ENCODE data around the gene TLCD3A.

DNA sequence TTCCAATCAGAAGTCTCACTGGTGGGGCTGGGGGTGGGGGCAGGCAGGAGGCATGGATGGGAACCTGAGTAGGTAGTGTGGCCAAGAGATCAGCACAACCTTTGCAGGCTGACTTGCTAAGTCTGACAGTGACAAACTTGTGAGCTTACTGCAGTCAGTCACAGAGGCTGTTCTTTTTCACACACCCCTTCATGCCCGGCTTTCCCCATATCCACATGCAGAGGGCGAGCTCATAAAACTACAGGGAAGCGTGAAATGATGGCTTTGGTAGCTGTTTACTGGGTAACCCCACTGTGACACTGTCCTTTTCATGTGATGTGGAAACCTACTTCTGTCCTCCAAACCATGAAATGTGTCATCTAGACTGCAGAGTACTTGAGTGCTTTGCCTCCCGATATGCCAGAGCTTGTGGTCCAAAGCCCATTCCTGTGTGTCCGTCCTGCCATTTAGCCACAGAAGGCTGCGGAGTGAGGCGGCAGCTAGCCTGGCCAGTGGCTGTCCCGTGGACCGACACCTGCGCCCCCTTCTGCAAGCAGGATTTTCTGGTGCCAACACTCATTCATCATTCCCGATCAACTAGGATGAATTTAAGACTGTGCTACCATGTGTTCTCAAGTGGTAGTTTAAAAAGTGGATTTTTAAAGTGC is 9.9 kb downstream of the TLCD3A start:
- no peak for TF ChIP-seq CTCF (IDR thresholded peaks at IDR 0.05; ENCODE audit: low read depth, low read length)
- TF ChIP-seq EZH2phosphoT487 (IDR thresholded peaks at IDR 0.05; ENCODE audit: low read depth), result no peak
